GM12891 (cell line): ENCODE measurements around the gene LPXN.

Source experiments
- PAX5 ChIP-seq: IDR thresholded peaks from 2 replicates; pipeline ENCODE4 v1.6.1; 2011; ENCODE audit warnings: low read length, moderate library complexity, mild to moderate bottlenecking; ENCODE audit not compliant: insufficient read depth, severe bottlenecking
- POLR2A ChIP-seq: IDR thresholded peaks from 2 replicates; pipeline ENCODE4 v1.6.1; 2011; ENCODE audit warnings: low read depth, low read length, control low read depth
- POLR2AphosphoS5 ChIP-seq: IDR thresholded peaks from 2 replicates; pipeline ENCODE4 v1.6.1; 2011; ENCODE audit warnings: low read depth, low read length, control low read depth
- TAF1 ChIP-seq: IDR thresholded peaks from 2 replicates; pipeline ENCODE4 v1.6.1; 2011; ENCODE audit warnings: low read depth, low read length, control low read depth

DNA sequence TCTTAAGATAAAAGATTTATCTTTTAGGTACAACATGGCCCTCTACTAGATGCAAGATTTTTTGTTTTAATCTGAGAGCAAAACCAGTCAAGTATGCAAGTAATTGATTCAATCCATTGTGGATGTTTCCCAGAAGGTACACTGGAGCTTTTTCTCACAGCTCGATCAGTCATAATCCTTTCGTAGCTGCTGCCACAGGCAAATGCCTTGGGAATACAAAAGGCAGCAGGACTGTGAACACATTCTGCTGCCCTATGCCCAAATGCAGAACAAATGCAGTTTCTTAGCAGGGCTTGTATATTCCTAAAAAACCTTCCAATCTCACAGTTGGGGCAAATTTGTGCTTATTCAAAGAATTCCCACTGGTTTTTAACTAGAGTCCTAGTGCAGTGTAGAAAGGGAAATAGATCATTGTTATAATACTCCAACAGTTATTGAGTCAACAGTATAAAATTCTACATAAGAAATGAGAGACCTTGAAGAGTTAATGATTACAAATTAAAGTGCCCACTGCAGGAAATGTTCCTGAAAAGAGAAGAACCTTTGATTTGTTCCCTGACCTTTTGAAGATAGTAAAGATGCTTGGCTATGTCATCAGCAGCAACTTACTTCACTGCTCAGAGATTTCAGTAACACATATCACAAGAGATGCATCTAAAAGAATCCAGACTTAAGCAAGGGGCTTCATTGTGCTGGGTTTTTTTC lies 14.1 kb downstream of the LPXN start:
- no peak for TF ChIP-seq POLR2AphosphoS5
- TF ChIP-seq POLR2A: no peak
- TF ChIP-seq TAF1: no peak
- TF ChIP-seq PAX5: no peak
